Tongue (tissue), 2 donors: ENCODE results near the gene GPLD1. TPM values are rescaled to one million over a fixed set of nuclear protein-coding genes. Genes with fewer than 3 reads are reported as not detected.
"Not testable (repeated sequence)": the region's sequence is repeated elsewhere in the genome, so short reads cannot be mapped to it uniquely, and the experiment has no call there.

ENCODE experiments used
- DNase-seq: peaks from one replicate; pipeline ENCODE4 v3.0.0-alpha.2; 2015
- total RNA-seq: library from RNA; depleted of rRNA; stranded (reverse); fragments of >200 nt; gene quantifications from one replicate; pipeline ENCODE4 v1.2.3, GENCODE V29; 2014

Gene GPLD1
- total RNA-seq, 1 donor from 2014 or later: 1.3 TPM

GRCh38 chr6:24414531-24414930 is 74.8 kb downstream of the GPLD1 start:
- DNase-seq: not testable (repeated sequence)

- no peak for DNase-seq
Measured at GRCh38 chr6:24412294-24412693, 77.1 kb downstream of the GPLD1 start.

- no peak for DNase-seq
Measured at GRCh38 chr6:24410622-24411021, 78.8 kb downstream of the GPLD1 start.

- DNase-seq: no peak
Measured at GRCh38 chr6:24408719-24409410, 80.5 kb downstream of the GPLD1 start.

- no peak for DNase-seq
Measured at GRCh38 chr6:24405262-24405661, 84.1 kb downstream of the GPLD1 start.

GRCh38 chr6:24403501-24403824 is 85.9 kb downstream of the GPLD1 start:
- no peak for DNase-seq

GRCh38 chr6:24402697-24403500 is 86.5 kb downstream of the GPLD1 start, which contains the start of gene MRS2:
Gene MRS2, plus strand, starts transcription at chr6:24402936. Its CDS starts 111 bp downstream, at chr6:24403047.
- peak; percentile 92 for DNase-seq

GRCh38 chr6:24401458-24401857 is 87.9 kb downstream of the GPLD1 start:
- no peak for DNase-seq

- not testable (repeated sequence) for DNase-seq
Measured at GRCh38 chr6:24400045-24401039, 89.0 kb downstream of the GPLD1 start.

- no peak for DNase-seq
Measured at GRCh38 chr6:24397631-24398030, 91.7 kb downstream of the GPLD1 start.

- no peak for DNase-seq
Measured at GRCh38 chr6:24396824-24397223, 92.6 kb downstream of the GPLD1 start.

GRCh38 chr6:24394780-24395437 is 94.5 kb downstream of the GPLD1 start:
- DNase-seq: no peak

GRCh38 chr6:24394061-24394779 is 95.2 kb downstream of the GPLD1 start:
- no peak for DNase-seq

- DNase-seq: no peak
Measured at GRCh38 chr6:24391756-24392405, 97.5 kb downstream of the GPLD1 start.

GRCh38 chr6:24391208-24391607 is 98.2 kb downstream of the GPLD1 start:
- DNase-seq: no peak

GRCh38 chr6:24387818-24388217 is 101.6 kb downstream of the GPLD1 start:
- DNase-seq: no peak

GRCh38 chr6:24385536-24386269 is 103.7 kb downstream of the GPLD1 start:
- no peak for DNase-seq

- DNase-seq: not testable (repeated sequence)
Measured at GRCh38 chr6:24384369-24385130, 104.8 kb downstream of the GPLD1 start.

- not testable (repeated sequence) for DNase-seq
Measured at GRCh38 chr6:24382891-24383494, 106.4 kb downstream of the GPLD1 start.
